Lower leg skin (tissue), 3 donors: ENCODE results near the gene REM2.

Experiments
- CTCF ChIP-seq, 3 donors: fragments of 450-650 bp; IDR thresholded peaks; one replicate each; pipeline ENCODE4 v1.5.1; 2016; ENCODE audit warnings: antibody characterized with exemption in 3 of 3, mild to moderate bottlenecking in 3 of 3, moderate library complexity in 2 of 3
- POLR2A ChIP-seq, 2 donors: fragments of 450-650 bp; IDR thresholded peaks; one replicate each; pipeline ENCODE4 v1.6.1; 2016 to 2017; ENCODE audit warnings: antibody characterized with exemption in 2 of 2, mild to moderate bottlenecking in 1 of 2, moderate library complexity in 1 of 2

DNA sequence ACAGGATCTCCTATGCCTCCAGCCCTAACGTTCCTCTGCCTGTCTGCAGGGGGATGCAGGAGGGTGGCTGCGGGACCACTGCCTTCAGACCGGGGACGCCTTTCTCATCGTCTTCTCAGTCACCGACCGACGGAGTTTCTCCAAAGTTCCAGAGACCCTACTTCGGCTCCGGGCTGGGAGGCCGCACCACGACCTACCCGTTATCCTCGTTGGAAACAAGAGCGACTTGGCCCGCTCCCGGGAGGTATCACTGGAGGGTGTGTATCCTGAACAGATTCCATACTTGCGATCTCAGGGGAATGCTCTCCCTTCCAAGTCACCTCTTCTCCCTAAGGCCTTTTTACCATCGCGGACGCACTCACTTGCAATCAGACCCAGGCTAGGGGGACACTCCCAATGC lies 3.0 kb downstream of the REM2 start:
- no peak for TF ChIP-seq CTCF (IDR thresholded peaks at IDR 0.05)
- no peak for TF ChIP-seq POLR2A (IDR thresholded peaks at IDR 0.05)
